HCT116 (cell line): ENCODE data around the gene SDK2. TPM values are rescaled to one million over a fixed set of nuclear protein-coding genes. Genes with fewer than 3 reads are reported as not detected.

Experiments
- ATAC-seq: fragments of 200-7000 bp; cut with Tn5 transposase; 2 replicates; pipeline ENCODE4 v1.9.1; 2020; ENCODE audit warnings: mild to moderate bottlenecking, moderate library complexity
- BruUV-seq: library from RNA; stranded (reverse); fragments of 400-500 nt; replicated peaks from 2 replicates; lab custom pipeline; 2021; lab: Mats Ljungman, UMichigan
- CTCF ChIA-PET: fragments of 300-600 bp; sonication (Branson Sonifier 250); formaldehyde crosslinking; loops from one replicate; lab custom pipeline; 2021; ENCODE audit warnings: antibody characterized with exemption; lab: Charles Lee
- POLR2A ChIA-PET: fragments of 300-600, 350-600 bp; sonication (Branson Sonifier 250); formaldehyde crosslinking; loops from one replicate; lab custom pipeline; 2021; ENCODE audit warnings: antibody characterized with exemption; lab: Charles Lee
- RAD21 ChIA-PET, 2 experiments: fragments of 300-600 bp; sonication (Branson Sonifier 250); formaldehyde crosslinking; loops; one replicate each; lab custom pipeline; 2023; ENCODE audit warnings: low total read pairs in 2 of 2; ENCODE audit not compliant: uncharacterized antibody in 2 of 2, unreplicated experiment in 2 of 2, low non-redundant PET in 1 of 2; lab: Charles Lee
- DNase-seq: peaks from one replicate; pipeline ENCODE4 v3.0.0-alpha.2; 2010; ENCODE audit warnings: low read depth, low spot score
- H2AFZ ChIP-seq: fragments of 200-600 bp; shearing (Covaris generic), sonication (generic); 2 replicates; pipeline ENCODE4 v1.6.1; 2017; ENCODE audit warnings: low read depth, mixed run types, mixed read lengths, antibody characterized with exemption, low read length; ENCODE audit not compliant: poor library complexity, severe bottlenecking
- H3K27ac ChIP-seq: 2 replicates; pipeline ENCODE4 v1.5.1; 2012; ENCODE audit warnings: low read depth, low read length
- H3K27me3 ChIP-seq: fragments of 200-600 bp; sonication (generic); 2 replicates; pipeline ENCODE4 v1.6.1; 2016; ENCODE audit warnings: mixed run types, low read length, mixed read lengths; ENCODE audit not compliant: insufficient read depth
- H3K36me3 ChIP-seq, 2 experiments: fragments of 200-500 bp in 1 of 2; fragments of 200-600 bp in 1 of 2; sonication (Bioruptor generic) in 1 of 2; sonication (generic) in 1 of 2; 2 replicates each; pipeline versions ENCODE4 v1.5.1 to v1.6.1; 2014 to 2016; ENCODE audit warnings: low read length in 2 of 2, inconsistent platforms in 1 of 2, mixed read lengths in 1 of 2, mixed run types in 1 of 2; ENCODE audit not compliant: insufficient read depth in 2 of 2, control insufficient read depth in 1 of 2
- H3K4me1 ChIP-seq, 2 experiments: fragments of 200-600 bp in 1 of 2; sonication (generic) in 1 of 2; 2 replicates each; pipeline versions ENCODE4 v1.5.1 to v1.6.1; 2012 to 2017; ENCODE audit warnings: low read length in 2 of 2, inconsistent platforms in 1 of 2, mild to moderate bottlenecking in 1 of 2, mixed read lengths in 1 of 2, mixed run types in 1 of 2, moderate library complexity in 1 of 2; ENCODE audit not compliant: insufficient read depth in 2 of 2, control insufficient read depth in 1 of 2
- H3K4me2 ChIP-seq: fragments of 200-600 bp; sonication (generic); 2 replicates; pipeline ENCODE4 v1.6.1; 2017; ENCODE audit warnings: mixed run types, low read length, mixed read lengths
- H3K4me3 ChIP-seq, 2 experiments: fragments of 200-600 bp in 1 of 2; sonication (generic) in 1 of 2; replicated peaks in 1 of 2; 2 replicates each; pipeline ENCODE4 v1.5.1; 2011 to 2016; ENCODE audit warnings: low read length in 2 of 2, control low read depth in 1 of 2, low read depth in 1 of 2, mild to moderate bottlenecking in 1 of 2, mixed read lengths in 1 of 2, mixed run types in 1 of 2
- H3K79me2 ChIP-seq: fragments of 200-600 bp; sonication (generic); 2 replicates; pipeline ENCODE4 v1.6.1; 2017; ENCODE audit warnings: mild to moderate bottlenecking, mixed run types, low read length, moderate library complexity, mixed read lengths; ENCODE audit not compliant: insufficient read depth
- H3K9ac ChIP-seq: fragments of 200-600 bp; sonication (generic); 2 replicates; pipeline ENCODE4 v1.6.1; 2016; ENCODE audit warnings: low read length, mixed read lengths
- H3K9me2 ChIP-seq: fragments of 200-600 bp; sonication (generic), shearing (Covaris generic); 2 replicates; pipeline ENCODE4 v1.6.1; 2017; ENCODE audit warnings: mixed run types, mild to moderate bottlenecking, moderate library complexity; ENCODE audit not compliant: insufficient read depth
- H3K9me3 ChIP-seq, 2 experiments: fragments of 200-500 bp in 1 of 2; fragments of 200-600 bp in 1 of 2; sonication (Bioruptor generic) in 1 of 2; sonication (generic) in 1 of 2; 2 replicates each; pipeline ENCODE4 v1.6.1; 2014 to 2017; ENCODE audit warnings: low read length in 2 of 2, mixed read lengths in 2 of 2, inconsistent platforms in 1 of 2, low read depth in 1 of 2, mild to moderate bottlenecking in 1 of 2, mixed run types in 1 of 2, moderate library complexity in 1 of 2; ENCODE audit not compliant: control insufficient read depth in 1 of 2, insufficient read depth in 1 of 2
- H4K20me1 ChIP-seq: fragments of 200-600 bp; sonication (generic), shearing (Covaris generic); 2 replicates; pipeline ENCODE4 v1.6.1; 2017; ENCODE audit warnings: mixed run types, mild to moderate bottlenecking, moderate library complexity; ENCODE audit not compliant: insufficient read depth
- CBX3 ChIP-seq: IDR thresholded peaks from 2 replicates; pipeline ENCODE4 v1.6.1; 2012; ENCODE audit warnings: low read depth
- EGR1 ChIP-seq: IDR thresholded peaks from 2 replicates; pipeline ENCODE4 v1.6.1; 2012; ENCODE audit warnings: low read depth
- ELF1 ChIP-seq: IDR thresholded peaks from 2 replicates; pipeline ENCODE4 v1.6.1; 2012; ENCODE audit warnings: low read depth, borderline replicate concordance
- EZH2 ChIP-seq: fragments of 200-600 bp; sonication (generic); IDR thresholded peaks from 2 replicates; pipeline ENCODE4 v1.6.1; 2017; ENCODE audit warnings: antibody characterized with exemption, mixed run types
- POLR2AphosphoS5 ChIP-seq: IDR thresholded peaks from 2 replicates; pipeline ENCODE4 v1.6.1; 2011; ENCODE audit warnings: mild to moderate bottlenecking, low read depth, low read length, moderate library complexity
- SIN3A ChIP-seq: IDR thresholded peaks from 2 replicates; pipeline ENCODE4 v1.6.1; 2012; ENCODE audit warnings: low read depth
- SRF ChIP-seq: IDR thresholded peaks from 2 replicates; pipeline ENCODE4 v1.6.1; 2012; ENCODE audit warnings: low read depth
- YY1 ChIP-seq: IDR thresholded peaks from 2 replicates; pipeline ENCODE4 v1.6.1; 2011; ENCODE audit warnings: low read length, low read depth, moderate library complexity, mild to moderate bottlenecking; ENCODE audit not compliant: insufficient replicate concordance; ENCODE audit errors: extremely low read depth
- ZNF274 ChIP-seq: fragments of 200-500 bp; sonication (Bioruptor generic); IDR thresholded peaks from 2 replicates; pipeline ENCODE4 v1.6.1; 2014; ENCODE audit warnings: mild to moderate bottlenecking, low read depth, low read length, inconsistent platforms
- intact Hi-C: fragments of 100-400 bp; cut with micrococcal nuclease; formaldehyde crosslinking; loops from 2 replicates; pipeline ENCODE4 v1.10.0; 2022
- total RNA-seq: library from RNA; stranded (reverse); gene quantifications from one replicate; pipeline ENCODE4 v1.2.1, GENCODE V29; 2021; ENCODE audit not compliant: unreplicated experiment
- TF ChIP-seq, protein P1 (sequence below), 3 experiments: fragments of 200-600 bp in 1 of 3; sonication (generic) in 1 of 3; IDR thresholded peaks in 2 of 3; conservative IDR thresholded peaks in 1 of 3; 2 replicates each; pipeline ENCODE4 v1.5.1; 2012 to 2017; ENCODE audit warnings: low read depth in 2 of 3, low read length in 2 of 3, antibody characterized with exemption in 1 of 3, borderline replicate concordance in 1 of 3, control low read depth in 1 of 3, mild to moderate bottlenecking in 1 of 3, mixed read lengths in 1 of 3, mixed run types in 1 of 3, moderate library complexity in 1 of 3; ENCODE audit not compliant: insufficient read depth in 1 of 3
- TF ChIP-seq, protein P2 (sequence below): IDR thresholded peaks from 2 replicates; pipeline ENCODE4 v1.6.1; 2012; ENCODE audit warnings: low read depth
- TF ChIP-seq, protein P3 (sequence below): IDR thresholded peaks from 2 replicates; pipeline ENCODE4 v1.6.1; 2011; ENCODE audit warnings: mild to moderate bottlenecking, low read length, moderate library complexity; ENCODE audit not compliant: insufficient replicate concordance; ENCODE audit errors: extremely low read depth
- TF ChIP-seq, protein P4 (sequence below): IDR thresholded peaks from 2 replicates; pipeline ENCODE4 v1.6.1; 2012

SDK2 gene
- total RNA-seq, 1 experiment from 2014 or later: 0.10 TPM

DNA sequence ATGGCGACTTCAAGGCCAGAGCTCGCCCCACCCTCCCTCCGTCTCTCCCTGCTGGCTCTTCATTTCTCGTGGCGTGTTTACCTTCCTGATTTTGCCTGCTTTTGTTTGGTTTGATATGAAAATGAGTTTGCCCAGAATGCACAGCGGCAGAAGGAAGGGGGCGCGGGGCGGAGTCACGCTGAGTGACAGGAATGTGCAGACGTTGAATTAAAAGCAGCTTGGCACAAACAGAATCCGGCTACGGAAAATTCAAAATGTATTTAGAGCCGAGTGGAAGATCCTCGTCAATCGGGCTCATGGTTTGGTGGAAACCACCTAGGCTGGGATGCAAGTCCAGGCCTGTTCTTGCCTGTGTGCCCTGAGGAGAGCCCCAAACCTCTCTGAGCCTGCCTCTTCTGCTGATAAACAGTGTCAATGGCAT lies 102.7 kb downstream of the SDK2 start:
- Histone ChIP-seq H3K36me3 (no peaks in the 10 kb centered on the region), H3K79me2 (no peaks in the 10 kb centered on the region), H3K9ac (no peak overlapping the region), H3K4me1 (no peaks in the 10 kb centered on the region; a peak in 1 of 4 replicates), H3K9me2 (no peaks in the 10 kb centered on the region), H3K4me2 (no peak overlapping the region), H3K4me3 (no peak overlapping the region), H4K20me1 (no peaks in the 10 kb centered on the region), H3K27me3 (no peaks in the 10 kb centered on the region), H2AFZ (no peak overlapping the region), H3K27ac (no peak overlapping the region), H3K9me3 (no peaks in the 10 kb centered on the region)
- DNase-seq (no peak), ATAC-seq (no peak)
- intact Hi-C loops: no loop called here
- RAD21 ChIA-PET: no interaction called here
- CTCF ChIA-PET: interaction anchor here (0.5 kb wide), 1 partner anchor 814 kb away, joined by 4 read pairs; no protein-coding TSS in a partner anchor
- TF ChIP-seq SIN3A (no peak), ELF1 (no peak), EGR1 (no peak), ZNF274 (no peak), YY1 (no peak), SRF (no peak), EZH2 (no peak), POLR2AphosphoS5 (no peak), CBX3 (no peak)
- TF ChIP-seq, protein P1, sequence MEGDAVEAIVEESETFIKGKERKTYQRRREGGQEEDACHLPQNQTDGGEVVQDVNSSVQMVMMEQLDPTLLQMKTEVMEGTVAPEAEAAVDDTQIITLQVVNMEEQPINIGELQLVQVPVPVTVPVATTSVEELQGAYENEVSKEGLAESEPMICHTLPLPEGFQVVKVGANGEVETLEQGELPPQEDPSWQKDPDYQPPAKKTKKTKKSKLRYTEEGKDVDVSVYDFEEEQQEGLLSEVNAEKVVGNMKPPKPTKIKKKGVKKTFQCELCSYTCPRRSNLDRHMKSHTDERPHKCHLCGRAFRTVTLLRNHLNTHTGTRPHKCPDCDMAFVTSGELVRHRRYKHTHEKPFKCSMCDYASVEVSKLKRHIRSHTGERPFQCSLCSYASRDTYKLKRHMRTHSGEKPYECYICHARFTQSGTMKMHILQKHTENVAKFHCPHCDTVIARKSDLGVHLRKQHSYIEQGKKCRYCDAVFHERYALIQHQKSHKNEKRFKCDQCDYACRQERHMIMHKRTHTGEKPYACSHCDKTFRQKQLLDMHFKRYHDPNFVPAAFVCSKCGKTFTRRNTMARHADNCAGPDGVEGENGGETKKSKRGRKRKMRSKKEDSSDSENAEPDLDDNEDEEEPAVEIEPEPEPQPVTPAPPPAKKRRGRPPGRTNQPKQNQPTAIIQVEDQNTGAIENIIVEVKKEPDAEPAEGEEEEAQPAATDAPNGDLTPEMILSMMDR (IDR thresholded peaks at IDR 0.05 in 2 of 3, conservative IDR thresholded peaks at IDR 0.05 in 1 of 3; ENCODE audit: borderline replicate concordance in 1 of 3, insufficient read depth in 1 of 3, low read depth in 2 of 3, low read length in 2 of 3): no peak
- TF ChIP-seq, protein P2, sequence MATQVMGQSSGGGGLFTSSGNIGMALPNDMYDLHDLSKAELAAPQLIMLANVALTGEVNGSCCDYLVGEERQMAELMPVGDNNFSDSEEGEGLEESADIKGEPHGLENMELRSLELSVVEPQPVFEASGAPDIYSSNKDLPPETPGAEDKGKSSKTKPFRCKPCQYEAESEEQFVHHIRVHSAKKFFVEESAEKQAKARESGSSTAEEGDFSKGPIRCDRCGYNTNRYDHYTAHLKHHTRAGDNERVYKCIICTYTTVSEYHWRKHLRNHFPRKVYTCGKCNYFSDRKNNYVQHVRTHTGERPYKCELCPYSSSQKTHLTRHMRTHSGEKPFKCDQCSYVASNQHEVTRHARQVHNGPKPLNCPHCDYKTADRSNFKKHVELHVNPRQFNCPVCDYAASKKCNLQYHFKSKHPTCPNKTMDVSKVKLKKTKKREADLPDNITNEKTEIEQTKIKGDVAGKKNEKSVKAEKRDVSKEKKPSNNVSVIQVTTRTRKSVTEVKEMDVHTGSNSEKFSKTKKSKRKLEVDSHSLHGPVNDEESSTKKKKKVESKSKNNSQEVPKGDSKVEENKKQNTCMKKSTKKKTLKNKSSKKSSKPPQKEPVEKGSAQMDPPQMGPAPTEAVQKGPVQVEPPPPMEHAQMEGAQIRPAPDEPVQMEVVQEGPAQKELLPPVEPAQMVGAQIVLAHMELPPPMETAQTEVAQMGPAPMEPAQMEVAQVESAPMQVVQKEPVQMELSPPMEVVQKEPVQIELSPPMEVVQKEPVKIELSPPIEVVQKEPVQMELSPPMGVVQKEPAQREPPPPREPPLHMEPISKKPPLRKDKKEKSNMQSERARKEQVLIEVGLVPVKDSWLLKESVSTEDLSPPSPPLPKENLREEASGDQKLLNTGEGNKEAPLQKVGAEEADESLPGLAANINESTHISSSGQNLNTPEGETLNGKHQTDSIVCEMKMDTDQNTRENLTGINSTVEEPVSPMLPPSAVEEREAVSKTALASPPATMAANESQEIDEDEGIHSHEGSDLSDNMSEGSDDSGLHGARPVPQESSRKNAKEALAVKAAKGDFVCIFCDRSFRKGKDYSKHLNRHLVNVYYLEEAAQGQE: no peak
- TF ChIP-seq, protein P3, sequence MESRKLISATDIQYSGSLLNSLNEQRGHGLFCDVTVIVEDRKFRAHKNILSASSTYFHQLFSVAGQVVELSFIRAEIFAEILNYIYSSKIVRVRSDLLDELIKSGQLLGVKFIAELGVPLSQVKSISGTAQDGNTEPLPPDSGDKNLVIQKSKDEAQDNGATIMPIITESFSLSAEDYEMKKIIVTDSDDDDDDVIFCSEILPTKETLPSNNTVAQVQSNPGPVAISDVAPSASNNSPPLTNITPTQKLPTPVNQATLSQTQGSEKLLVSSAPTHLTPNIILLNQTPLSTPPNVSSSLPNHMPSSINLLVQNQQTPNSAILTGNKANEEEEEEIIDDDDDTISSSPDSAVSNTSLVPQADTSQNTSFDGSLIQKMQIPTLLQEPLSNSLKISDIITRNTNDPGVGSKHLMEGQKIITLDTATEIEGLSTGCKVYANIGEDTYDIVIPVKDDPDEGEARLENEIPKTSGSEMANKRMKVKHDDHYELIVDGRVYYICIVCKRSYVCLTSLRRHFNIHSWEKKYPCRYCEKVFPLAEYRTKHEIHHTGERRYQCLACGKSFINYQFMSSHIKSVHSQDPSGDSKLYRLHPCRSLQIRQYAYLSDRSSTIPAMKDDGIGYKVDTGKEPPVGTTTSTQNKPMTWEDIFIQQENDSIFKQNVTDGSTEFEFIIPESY: no peak
- TF ChIP-seq, protein P4, sequence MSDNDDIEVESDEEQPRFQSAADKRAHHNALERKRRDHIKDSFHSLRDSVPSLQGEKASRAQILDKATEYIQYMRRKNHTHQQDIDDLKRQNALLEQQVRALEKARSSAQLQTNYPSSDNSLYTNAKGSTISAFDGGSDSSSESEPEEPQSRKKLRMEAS: no peak
- BruUV-seq: no TSS peak
- POLR2A ChIA-PET: no interaction called here
